HG03064 (cell line): Measurements from ENCODE around the gene KRT2.

Source experiments
- ATAC-seq: cut with Tn5 transposase; IDR thresholded peaks from one replicate; pipeline ENCODE4 v1.9.1; 2021; ENCODE audit warnings: low read depth; ENCODE audit not compliant: unreplicated experiment

The KRT2 gene

GRCh38 chr12:52622349-52622748 lies 29.7 kb downstream of the KRT2 start:
- no peak for ATAC-seq

- ATAC-seq = no peak
These were observed 33.1 kb downstream of the KRT2 start for GRCh38 chr12:52618866-52619265.

GRCh38 chr12:52618216-52618615 lies 33.8 kb downstream of the KRT2 start, which contains the start of gene KRT73:
Gene KRT73, minus strand, starts transcription at chr12:52618559. Its CDS starts 35 bp downstream, at chr12:52618524.
- no peak for ATAC-seq

- ATAC-seq = no peak
These were observed 34.6 kb downstream of the KRT2 start for GRCh38 chr12:52617403-52617785.

- ATAC-seq = no peak
These were observed 35.2 kb downstream of the KRT2 start for GRCh38 chr12:52616680-52617402.

GRCh38 chr12:52615912-52616311 lies 36.1 kb downstream of the KRT2 start:
- no peak for ATAC-seq

GRCh38 chr12:52615208-52615868 lies 36.7 kb downstream of the KRT2 start:
- ATAC-seq = no peak

GRCh38 chr12:52614381-52615207 lies 37.4 kb downstream of the KRT2 start:
- no peak for ATAC-seq

GRCh38 chr12:52613384-52614030 lies 38.5 kb downstream of the KRT2 start:
- no peak for ATAC-seq

GRCh38 chr12:52612431-52613383 lies 39.3 kb downstream of the KRT2 start:
- no peak for ATAC-seq

GRCh38 chr12:52611080-52611468 lies 40.9 kb downstream of the KRT2 start:
- no peak for ATAC-seq

- ATAC-seq = no peak
These were observed 43.0 kb downstream of the KRT2 start for GRCh38 chr12:52608826-52609630.

- ATAC-seq = no peak
These were observed 43.9 kb downstream of the KRT2 start for GRCh38 chr12:52608161-52608560.

- ATAC-seq = no peak
These were observed 44.7 kb downstream of the KRT2 start for GRCh38 chr12:52607314-52607713.

- no peak for ATAC-seq
These were observed 45.3 kb downstream of the KRT2 start for GRCh38 chr12:52606581-52607218.

GRCh38 chr12:52606096-52606495 lies 45.9 kb downstream of the KRT2 start:
- no peak for ATAC-seq

GRCh38 chr12:52605542-52605941 lies 46.5 kb downstream of the KRT2 start:
- ATAC-seq = no peak

- no peak for ATAC-seq
These were observed 47.2 kb downstream of the KRT2 start for GRCh38 chr12:52604859-52605258.
